Pancreas (tissue), 10 donors: Measurements from ENCODE around the gene HMGXB3. TPM values are rescaled to one million over a fixed set of nuclear protein-coding genes. Genes with fewer than 3 reads are reported as not detected.

Experiments used
- ATAC-seq, 4 donors: fragments of 200-7000 bp; cut with Tn5 transposase; one replicate each; pipeline versions ENCODE4 v1.8.0 to v1.9.1; 2020; ENCODE audit warnings: mild to moderate bottlenecking in 4 of 4, moderate library complexity in 4 of 4
- DNase-seq, 6 donors: peaks; one replicate each; pipeline ENCODE4 v3.0.0-alpha.2; 2020
- FAIRE-seq: peaks from 2 replicates; lab custom pipeline; 2012; peaks lifted over from hg19 to GRCh38; lab: Jason Lieb, UNC
- H3K27ac ChIP-seq, 4 donors: fragments of 200-600 bp; sonication (generic); 1 replicate in 3 of 4; 2 replicates in 1 of 4; pipeline versions ENCODE4 v1.5.0 to v1.8.0; 2020
- H3K27me3 ChIP-seq, 4 donors: fragments of 200-600 bp; one replicate each; pipeline ENCODE4 v1.8.0; 2021
- H3K36me3 ChIP-seq, 3 donors: fragments of 200-600 bp; sonication (generic) in 1 of 3; one replicate each; pipeline versions ENCODE4 v1.5.0 to v1.8.0; 2020 to 2021
- H3K4me1 ChIP-seq, 3 donors: fragments of 200-600 bp; one replicate each; pipeline ENCODE4 v1.8.0; 2021
- H3K4me3 ChIP-seq, 4 donors: fragments of 200-600 bp; sonication (generic) in 2 of 4; one replicate each; pipeline versions ENCODE4 v1.5.0 to v1.8.0; 2020 to 2021
- H3K9me3 ChIP-seq, 4 donors: fragments of 200-600 bp; one replicate each; pipeline ENCODE4 v1.8.0; 2021
- CTCF ChIP-seq, 4 donors: fragments of 200-600 bp; sonication (generic) in 3 of 4; IDR thresholded peaks; one replicate each; pipeline versions ENCODE4 v1.5.0 to v1.8.0; 2021; ENCODE audit warnings: antibody characterized with exemption in 4 of 4
- WGBS, 2 donors: extraction: QIAGEN DNeasy Blood & Tissue Kit; methylation state at CpG; one replicate each; pipeline ENCODE4 v1.1.7; 2013; 5-methylcytosine and 5-hydroxymethylcytosine counted together
- intact Hi-C, 3 donors: fragments of 100-400 bp; cut with DNase I; formaldehyde crosslinking; loops; one replicate each; pipeline versions ENCODE4 v1.11.1 to v1.14.2; 2022
- polyA plus RNA-seq, 2 donors: library from polyadenylated mRNA; stranded (reverse); fragments of 200-250 nt; gene quantifications; one replicate each; pipeline ENCODE4 v1.2.3, GENCODE V29; 2013
- total RNA-seq, 6 donors: library from RNA; stranded (reverse); fragmentation: NEBNext Ultra II Directional in 4 of 6; extraction: Animal tissue kit (Norgen Biotek cat#: 25700) in 4 of 6; gene quantifications; one replicate each; pipeline versions ENCODE4 v1.2.1 to v1.2.4, GENCODE V29; 2021 to 2023
- donor health status: healthy with polysubstance abuse.
- donor health status: DM: no; HTN: no; CAD: no; lungs with moderate emphysema.
- donor health status: DM: no; HTN: no; CAD: no.
- donor health status: control.
- donor health status: control.
- donor health status: Bipolar disorder and iron deficiency.
- donor health status: DM: yes; HTN: yes; CAD: no.
- donor health status: DM: no; HTN: no; CAD: no.
- donor health status: DM: no; HTN: no; CAD: no.
- donor health status: DM: yes; HTN: yes; CAD: no.

HMGXB3 gene
- total and polyA plus RNA-seq, 8 donors: 8.6 to 21.4 (median 12.8) TPM

GRCh38 chr5:149969181-149969930 lies 31.2 kb upstream of the HMGXB3 start:
- intact Hi-C loops: no loop called here
- no peak for TF ChIP-seq CTCF (IDR thresholded peaks at IDR 0.05)
- no peak overlapping the region for H3K4me3 ChIP-seq
- WGBS, 2 donors: 74 to 83% methylated on average over 4 of the region's 4 CpGs
- no peaks in the 10 kb centered on the region for H3K27me3 ChIP-seq
- DNase-seq (no peak), ATAC-seq (no peak), FAIRE-seq (no peak)
- no peaks in the 10 kb centered on the region for H3K36me3 ChIP-seq
- H3K4me1 ChIP-seq: no peaks in the 10 kb centered on the region
- H3K9me3 ChIP-seq: no peaks in the 10 kb centered on the region
- no peak overlapping the region for H3K27ac ChIP-seq

GRCh38 chr5:149975409-149975808 lies 25.1 kb upstream of the HMGXB3 start:
- Histone ChIP-seq H3K4me3 (no peak overlapping the region), H3K36me3 (no peaks in the 10 kb centered on the region), H3K4me1 (peaks cover 5 to 9% (median 7%) of the 10 kb centered on the region in 3 donors), H3K9me3 (no peaks in the 10 kb centered on the region), H3K27ac (no peak overlapping the region), H3K27me3 (no peaks in the 10 kb centered on the region)
- intact Hi-C loops: no loop called here
- no peak for ATAC-seq
- no peak for TF ChIP-seq CTCF (IDR thresholded peaks at IDR 0.05)
- DNase-seq: no peak
- WGBS, 2 donors: 55 to 56% methylated on average over 2 of the region's 2 CpGs
- FAIRE-seq: no peak

- ATAC-seq (peak; percentile 50 to 90 (median 76)), DNase-seq (no peak), FAIRE-seq (no peak)
- intact Hi-C loops: loop anchor here in 1 of 3 donors (10.0 kb wide), 1 partner anchor 135 kb away; no protein-coding TSS in a partner anchor
- H3K9me3 ChIP-seq: no peaks in the 10 kb centered on the region
- H3K36me3 ChIP-seq: no peaks in the 10 kb centered on the region
- H3K27ac ChIP-seq: peak overlapping the region in 1 of 4 donors; percentile 40
- H3K4me1 ChIP-seq: peaks cover 7 to 11% (median 10%) of the 10 kb centered on the region in 3 donors
- H3K4me3 ChIP-seq: no peak overlapping the region
- TF ChIP-seq CTCF (IDR thresholded peaks at IDR 0.05): no peak
- 8 to 9% methylated on average over 1 of the region's 1 CpG for WGBS, 2 donors
- no peaks in the 10 kb centered on the region for H3K27me3 ChIP-seq
Observed at GRCh38 chr5:149979896-149980295, 20.6 kb upstream of the HMGXB3 start.

GRCh38 chr5:149981206-149981605 lies 19.3 kb upstream of the HMGXB3 start:
- WGBS, 2 donors: 93 to 97% methylated on average over 3 of the region's 3 CpGs
- H3K27ac ChIP-seq: peak overlapping the region in 1 of 4 donors; percentile 28
- H3K36me3 ChIP-seq: no peaks in the 10 kb centered on the region
- ATAC-seq: no peak
- H3K4me3 ChIP-seq: no peak overlapping the region
- no peak for DNase-seq
- H3K27me3 ChIP-seq: no peaks in the 10 kb centered on the region
- no peak for TF ChIP-seq CTCF (IDR thresholded peaks at IDR 0.05)
- peaks cover 7 to 11% (median 10%) of the 10 kb centered on the region in 3 donors for H3K4me1 ChIP-seq
- H3K9me3 ChIP-seq: no peaks in the 10 kb centered on the region
- intact Hi-C loops: loop anchor here in 1 of 3 donors (10.0 kb wide), 1 partner anchor 136 kb away; no protein-coding TSS in a partner anchor
- no peak for FAIRE-seq

- Histone ChIP-seq H3K27ac (no peak overlapping the region), H3K4me1 (peaks cover 7 to 11% (median 10%) of the 10 kb centered on the region in 3 donors), H3K4me3 (no peak overlapping the region), H3K9me3 (no peaks in the 10 kb centered on the region), H3K36me3 (no peaks in the 10 kb centered on the region), H3K27me3 (no peaks in the 10 kb centered on the region)
- ATAC-seq (no peak), FAIRE-seq (no peak), DNase-seq (no peak)
- TF ChIP-seq CTCF (IDR thresholded peaks at IDR 0.05): no peak
- intact Hi-C loops: loop anchor here in 1 of 3 donors (10.0 kb wide), 1 partner anchor 138 kb away; no protein-coding TSS in a partner anchor
Observed at GRCh38 chr5:149982505-149982904, 18.0 kb upstream of the HMGXB3 start.
